HepG2 (cell line): ENCODE data around the gene PPP4R4. TPM values are rescaled to one million over a fixed set of nuclear protein-coding genes. Genes with fewer than 3 reads are reported as not detected.

ENCODE experiments used
- CREB3 ChIP-seq: sonication (generic); formaldehyde crosslinking; IDR thresholded peaks from 2 replicates; pipeline ENCODE4 v1.5.0; 2020; ENCODE audit warnings: missing genetic modification reagents
- EHMT2 ChIP-seq: fragments of 200-600 bp; sonication (generic); IDR thresholded peaks from 2 replicates; pipeline ENCODE4 v1.7.0; 2017; ENCODE audit warnings: antibody characterized with exemption, low read depth, low read length, borderline replicate concordance
- EP300 ChIP-seq, 3 experiments: sonication (generic) in 1 of 3; formaldehyde crosslinking in 1 of 3; IDR thresholded peaks; 2 replicates each; pipeline versions ENCODE4 v1.5.1 to v1.6.1; 2011 to 2020; ENCODE audit warnings: low read depth in 2 of 3, low read length in 2 of 3, borderline replicate concordance in 1 of 3, improper control_type of control experiment in 1 of 3, mild to moderate bottlenecking in 1 of 3, missing genetic modification reagents in 1 of 3, moderate library complexity in 1 of 3
- FOXK1 ChIP-seq: sonication (generic); formaldehyde crosslinking; IDR thresholded peaks from 2 replicates; pipeline ENCODE4 v1.4.0; 2020; ENCODE audit warnings: low read depth, missing genetic modification reagents, borderline replicate concordance
- IKZF1 ChIP-seq: fragments of 450-650 bp; IDR thresholded peaks from 2 replicates; pipeline ENCODE4 v1.7.1; 2016
- ISX ChIP-seq: sonication (generic); formaldehyde crosslinking; conservative IDR thresholded peaks from 2 replicates; pipeline ENCODE4 v1.5.0; 2020; ENCODE audit warnings: missing genetic modification reagents
- MEF2D ChIP-seq: sonication (generic); formaldehyde crosslinking; IDR thresholded peaks from 2 replicates; pipeline ENCODE4 v1.5.1; 2020; ENCODE audit warnings: mild to moderate bottlenecking, missing genetic modification reagents
- NAIF1 ChIP-seq: sonication (generic); formaldehyde crosslinking; IDR thresholded peaks from 2 replicates; pipeline ENCODE4 v1.5.0; 2020; ENCODE audit warnings: mild to moderate bottlenecking, missing genetic modification reagents, borderline replicate concordance
- NCOA1 ChIP-seq: sonication (generic); formaldehyde crosslinking; IDR thresholded peaks from 2 replicates; pipeline ENCODE4 v1.9.0; 2021; ENCODE audit warnings: missing genetic modification reagents
- NFYB ChIP-seq: sonication (generic); formaldehyde crosslinking; IDR thresholded peaks from 2 replicates; pipeline ENCODE4 v1.4.0; 2020; ENCODE audit warnings: missing genetic modification reagents
- NR2F2 ChIP-seq: IDR thresholded peaks from 2 replicates; pipeline ENCODE4 v1.6.1; 2012; ENCODE audit warnings: low read depth, inconsistent platforms, borderline replicate concordance
- PCBP2 ChIP-seq: fragments of 200-400 bp; formaldehyde crosslinking; optimal IDR thresholded peaks from 2 replicates; pipeline ENCODE3; 2018; ENCODE audit warnings: low read length, low read depth; ENCODE audit not compliant: poor library complexity, severe bottlenecking
- RAD21 ChIP-seq: fragments of 450-650 bp; formaldehyde crosslinking; IDR thresholded peaks from 2 replicates; pipeline ENCODE4 v1.5.0; 2020; ENCODE audit warnings: mild to moderate bottlenecking
- SP2 ChIP-seq: sonication (generic); formaldehyde crosslinking; IDR thresholded peaks from 2 replicates; pipeline ENCODE4 v1.5.1; 2020; ENCODE audit warnings: mild to moderate bottlenecking, missing genetic modification reagents
- TAF15 ChIP-seq: fragments of 200-400 bp; formaldehyde crosslinking; IDR thresholded peaks from one replicate; pipeline ENCODE4 v1.6.1; 2018; ENCODE audit warnings: mild to moderate bottlenecking, low read depth, low read length; ENCODE audit not compliant: poor library complexity, severe bottlenecking
- YY1 ChIP-seq: IDR thresholded peaks from 2 replicates; pipeline ENCODE4 v1.6.1; 2011; ENCODE audit warnings: low read length, low read depth, moderate library complexity, mild to moderate bottlenecking; ENCODE audit not compliant: insufficient read depth, insufficient replicate concordance
- ZFP37 ChIP-seq: sonication (generic); formaldehyde crosslinking; IDR thresholded peaks from 2 replicates; pipeline ENCODE4 v1.4.0; 2020; ENCODE audit warnings: missing genetic modification reagents, borderline replicate concordance
- ZGPAT ChIP-seq: IDR thresholded peaks from 2 replicates; pipeline ENCODE4 v1.6.1; 2016; ENCODE audit warnings: mild to moderate bottlenecking
- ZNF207 ChIP-seq: fragments of 450-650 bp; IDR thresholded peaks from 2 replicates; pipeline ENCODE4 v1.6.1; 2016; ENCODE audit warnings: antibody characterized with exemption, borderline replicate concordance
- ZNF225 ChIP-seq: sonication (generic); formaldehyde crosslinking; IDR thresholded peaks from 2 replicates; pipeline ENCODE4 v1.4.0; 2020; ENCODE audit warnings: mild to moderate bottlenecking, missing genetic modification reagents
- ZNF317 ChIP-seq: sonication (generic); formaldehyde crosslinking; IDR thresholded peaks from 2 replicates; pipeline ENCODE4 v1.5.0; 2020; ENCODE audit warnings: mild to moderate bottlenecking, missing genetic modification reagents
- ZNF484 ChIP-seq: sonication (generic); formaldehyde crosslinking; IDR thresholded peaks from 2 replicates; pipeline ENCODE4 v1.5.1; 2020; ENCODE audit warnings: mild to moderate bottlenecking, low read depth, missing genetic modification reagents, borderline replicate concordance
- ZNF605 ChIP-seq: sonication (generic); formaldehyde crosslinking; IDR thresholded peaks from 2 replicates; pipeline ENCODE4 v1.8.0; 2022; ENCODE audit warnings: mild to moderate bottlenecking, missing genetic modification reagents
- ZNF616 ChIP-seq: sonication (generic); formaldehyde crosslinking; IDR thresholded peaks from 2 replicates; pipeline ENCODE4 v1.5.0; 2020; ENCODE audit warnings: low read depth, mild to moderate bottlenecking, missing genetic modification reagents
- ZNF761 ChIP-seq: sonication (generic); formaldehyde crosslinking; conservative IDR thresholded peaks from 2 replicates; pipeline ENCODE4 v1.4.0; 2020; ENCODE audit warnings: mild to moderate bottlenecking, missing genetic modification reagents
- ZNF784 ChIP-seq: sonication (generic); formaldehyde crosslinking; IDR thresholded peaks from 2 replicates; pipeline ENCODE4 v1.5.1; 2020; ENCODE audit warnings: missing genetic modification reagents, mild to moderate bottlenecking, borderline replicate concordance
- ZNF841 ChIP-seq: sonication (generic); formaldehyde crosslinking; IDR thresholded peaks from 2 replicates; pipeline ENCODE4 v1.8.1; 2023; ENCODE audit warnings: missing genetic modification reagents, borderline replicate concordance
- polyA plus RNA-seq, 8 experiments: library from polyadenylated mRNA; depleted of rRNA in 3 of 8; stranded (reverse) in 7 of 8; unstranded in 1 of 8; fragments of >200 nt; fragmentation: Illumina TruSeq in 4 of 8; extraction: Trizol in 4 of 8; gene quantifications; 2 replicates each; pipeline versions ENCODE4 v1.2.1 to v1.2.3, GENCODE V29; 2011 to 2016; ENCODE audit warnings: low read depth in 4 of 8, missing spikeins in 1 of 8, mixed read lengths in 1 of 8; ENCODE audit not compliant: insufficient read depth in 1 of 8
- total RNA-seq, 5 experiments: library from RNA; depleted of rRNA; stranded (reverse); fragments of >200 nt; fragmentation: Illumina TruSeq; extraction: Trizol; gene quantifications; 2 replicates each; pipeline ENCODE4 v1.2.3, GENCODE V29; 2016; ENCODE audit warnings: low read depth in 1 of 5
- TF ChIP-seq, protein P1 (sequence below): sonication (generic); formaldehyde crosslinking; IDR thresholded peaks from 2 replicates; pipeline ENCODE4 v1.5.0; 2020; ENCODE audit warnings: missing genetic modification reagents

Gene PPP4R4
- total and polyA plus RNA-seq, 2 of the 13 experiments (the other 11 are each of a cell fraction or from before 2014, with no cell fraction given) = 9.5 to 19.8 TPM

DNA sequence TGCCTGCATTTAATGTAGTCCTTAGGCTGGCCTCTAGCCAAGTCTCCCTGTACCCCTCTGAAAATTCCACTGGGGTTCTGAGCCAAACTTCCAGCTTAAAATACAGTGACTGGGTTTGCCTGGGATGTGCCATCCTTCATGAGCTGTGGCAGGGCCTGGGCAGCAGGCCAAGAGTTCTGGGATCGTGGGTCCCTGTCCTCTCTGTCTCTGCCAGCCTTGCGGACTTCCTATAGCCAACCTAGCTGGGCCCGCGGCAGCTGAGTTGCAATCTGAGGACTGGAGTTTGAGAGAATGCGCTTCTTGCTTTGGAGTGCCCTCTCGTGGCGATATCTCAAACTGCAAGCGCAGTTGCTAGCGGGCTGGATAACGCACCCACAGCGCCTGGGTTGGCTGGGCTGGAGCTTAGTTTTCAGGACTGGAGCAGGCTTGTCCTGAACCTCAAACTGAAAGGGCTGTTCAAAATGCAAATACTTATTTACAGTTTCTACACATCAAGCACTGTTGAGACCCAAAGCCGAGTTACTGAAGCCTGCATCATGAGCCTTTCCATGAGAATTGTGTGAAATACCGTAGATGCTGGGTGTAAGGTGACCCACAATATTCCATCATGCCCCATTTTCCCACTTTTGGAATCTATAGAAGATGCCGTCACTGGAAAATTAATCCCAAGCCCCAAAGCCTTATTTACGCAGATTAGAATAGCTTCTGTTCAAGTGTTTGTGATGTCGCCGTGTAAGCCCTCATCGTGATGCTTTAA, 37.4 kb upstream of the PPP4R4 start (continued):
- TF ChIP-seq ZNF784 (CRISPR knock-in tag) = no peak
- TF ChIP-seq PCBP2 = no peak
- no peak for TF ChIP-seq CREB3 (CRISPR knock-in tag)
- no peak for TF ChIP-seq MEF2D (CRISPR knock-in tag)
- TF ChIP-seq ISX (CRISPR knock-in tag) = no peak
- no peak for TF ChIP-seq ZNF207
- no peak for TF ChIP-seq ZFP37
- no peak for TF ChIP-seq ZNF605 (CRISPR knock-in tag)
- no peak for TF ChIP-seq IKZF1
- TF ChIP-seq ZNF616 (CRISPR knock-in tag) = no peak
- TF ChIP-seq ZNF841 = no peak
- TF ChIP-seq ZNF761 = no peak
- TF ChIP-seq NAIF1 (CRISPR knock-in tag) = no peak
- TF ChIP-seq EP300 (IDR thresholded peaks at IDR 0.05; ENCODE audit: low read depth in 2 of 2, low read length in 2 of 2) = no peak
- TF ChIP-seq EP300 (CRISPR knock-in tag; IDR thresholded peaks at IDR 0.05; ENCODE audit: borderline replicate concordance) = no peak
- TF ChIP-seq SP2 (CRISPR knock-in tag) = no peak
- no peak for TF ChIP-seq NFYB (CRISPR knock-in tag)
- TF ChIP-seq EHMT2 = no peak
- peak; percentile 95 for TF ChIP-seq RAD21 (CRISPR knock-in tag)
- no peak for TF ChIP-seq ZNF225
- TF ChIP-seq TAF15 = no peak
- no peak for TF ChIP-seq ZNF317 (CRISPR knock-in tag)
- no peak for TF ChIP-seq YY1
- TF ChIP-seq, protein P1, sequence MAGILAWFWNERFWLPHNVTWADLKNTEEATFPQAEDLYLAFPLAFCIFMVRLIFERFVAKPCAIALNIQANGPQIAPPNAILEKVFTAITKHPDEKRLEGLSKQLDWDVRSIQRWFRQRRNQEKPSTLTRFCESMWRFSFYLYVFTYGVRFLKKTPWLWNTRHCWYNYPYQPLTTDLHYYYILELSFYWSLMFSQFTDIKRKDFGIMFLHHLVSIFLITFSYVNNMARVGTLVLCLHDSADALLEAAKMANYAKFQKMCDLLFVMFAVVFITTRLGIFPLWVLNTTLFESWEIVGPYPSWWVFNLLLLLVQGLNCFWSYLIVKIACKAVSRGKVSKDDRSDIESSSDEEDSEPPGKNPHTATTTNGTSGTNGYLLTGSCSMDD (CRISPR knock-in tag) = no peak
- TF ChIP-seq ZGPAT (CRISPR knock-in tag) = no peak
- no peak for TF ChIP-seq ZNF484 (CRISPR knock-in tag)
- TF ChIP-seq NCOA1 = no peak
- TF ChIP-seq NR2F2 = no peak
- TF ChIP-seq FOXK1 = no peak
